PFSK-1 (cell line): Measurements from ENCODE around the gene KCNJ9.

Experiments
- FOXP2 ChIP-seq: optimal IDR thresholded peaks from 2 replicates; pipeline ENCODE3; 2011; ENCODE audit warnings: borderline replicate concordance, control low read depth, inconsistent platforms; ENCODE audit not compliant: insufficient read depth; ENCODE audit errors: extremely low read length, extremely low read depth
- POLR2AphosphoS5 ChIP-seq: IDR thresholded peaks from 2 replicates; pipeline ENCODE4 v1.6.1; 2012; ENCODE audit warnings: low read depth, mild to moderate bottlenecking, control low read depth, low read length, moderate library complexity
- SIN3A ChIP-seq: IDR thresholded peaks from 2 replicates; pipeline ENCODE4 v1.6.1; 2012; ENCODE audit warnings: mild to moderate bottlenecking, low read length, moderate library complexity, borderline replicate concordance; ENCODE audit not compliant: insufficient read depth
- TAF1 ChIP-seq: IDR thresholded peaks from 2 replicates; pipeline ENCODE4 v1.6.1; 2012; ENCODE audit warnings: low read length, control low read depth, borderline replicate concordance; ENCODE audit not compliant: insufficient read depth
- TF ChIP-seq, protein P1 (sequence below), 2 experiments: IDR thresholded peaks; 2 replicates each; pipeline versions ENCODE4 v1.6.1 to v1.8.0; 2011 to 2012; ENCODE audit warnings: low read depth in 2 of 2, low read length in 2 of 2, control low read depth in 1 of 2, inconsistent platforms in 1 of 2, mild to moderate bottlenecking in 1 of 2, moderate library complexity in 1 of 2; ENCODE audit not compliant: insufficient read depth in 1 of 2

The KCNJ9 gene

GRCh38 chr1:160136121-160136925, 55.0 kb downstream of the KCNJ9 start:
- no peak for TF ChIP-seq POLR2AphosphoS5
- no peak for TF ChIP-seq SIN3A
- no peak for TF ChIP-seq FOXP2
- no peak for TF ChIP-seq TAF1
- TF ChIP-seq, protein P1, sequence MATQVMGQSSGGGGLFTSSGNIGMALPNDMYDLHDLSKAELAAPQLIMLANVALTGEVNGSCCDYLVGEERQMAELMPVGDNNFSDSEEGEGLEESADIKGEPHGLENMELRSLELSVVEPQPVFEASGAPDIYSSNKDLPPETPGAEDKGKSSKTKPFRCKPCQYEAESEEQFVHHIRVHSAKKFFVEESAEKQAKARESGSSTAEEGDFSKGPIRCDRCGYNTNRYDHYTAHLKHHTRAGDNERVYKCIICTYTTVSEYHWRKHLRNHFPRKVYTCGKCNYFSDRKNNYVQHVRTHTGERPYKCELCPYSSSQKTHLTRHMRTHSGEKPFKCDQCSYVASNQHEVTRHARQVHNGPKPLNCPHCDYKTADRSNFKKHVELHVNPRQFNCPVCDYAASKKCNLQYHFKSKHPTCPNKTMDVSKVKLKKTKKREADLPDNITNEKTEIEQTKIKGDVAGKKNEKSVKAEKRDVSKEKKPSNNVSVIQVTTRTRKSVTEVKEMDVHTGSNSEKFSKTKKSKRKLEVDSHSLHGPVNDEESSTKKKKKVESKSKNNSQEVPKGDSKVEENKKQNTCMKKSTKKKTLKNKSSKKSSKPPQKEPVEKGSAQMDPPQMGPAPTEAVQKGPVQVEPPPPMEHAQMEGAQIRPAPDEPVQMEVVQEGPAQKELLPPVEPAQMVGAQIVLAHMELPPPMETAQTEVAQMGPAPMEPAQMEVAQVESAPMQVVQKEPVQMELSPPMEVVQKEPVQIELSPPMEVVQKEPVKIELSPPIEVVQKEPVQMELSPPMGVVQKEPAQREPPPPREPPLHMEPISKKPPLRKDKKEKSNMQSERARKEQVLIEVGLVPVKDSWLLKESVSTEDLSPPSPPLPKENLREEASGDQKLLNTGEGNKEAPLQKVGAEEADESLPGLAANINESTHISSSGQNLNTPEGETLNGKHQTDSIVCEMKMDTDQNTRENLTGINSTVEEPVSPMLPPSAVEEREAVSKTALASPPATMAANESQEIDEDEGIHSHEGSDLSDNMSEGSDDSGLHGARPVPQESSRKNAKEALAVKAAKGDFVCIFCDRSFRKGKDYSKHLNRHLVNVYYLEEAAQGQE (IDR thresholded peaks at IDR 0.05; ENCODE audit: insufficient read depth in 1 of 2, low read depth in 2 of 2, low read length in 2 of 2) = no peak

DNA sequence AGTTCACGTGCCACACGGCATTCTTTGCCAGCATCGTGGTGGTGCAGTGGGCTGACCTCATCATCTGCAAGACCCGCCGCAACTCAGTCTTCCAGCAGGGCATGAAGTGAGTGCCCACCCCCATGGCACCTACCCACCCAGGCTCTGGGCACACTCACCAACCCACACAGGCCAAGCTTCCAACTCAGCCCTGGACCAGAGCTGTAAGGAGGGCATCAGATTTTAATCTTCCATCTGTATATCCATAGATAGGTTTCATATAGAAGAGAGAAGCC, 55.5 kb downstream of the KCNJ9 start:
- TF ChIP-seq SIN3A (no peak), TAF1 (no peak), POLR2AphosphoS5 (no peak), FOXP2 (no peak)
- TF ChIP-seq, protein P1 (IDR thresholded peaks at IDR 0.05; ENCODE audit: insufficient read depth in 1 of 2, low read depth in 2 of 2, low read length in 2 of 2) = no peak

DNA sequence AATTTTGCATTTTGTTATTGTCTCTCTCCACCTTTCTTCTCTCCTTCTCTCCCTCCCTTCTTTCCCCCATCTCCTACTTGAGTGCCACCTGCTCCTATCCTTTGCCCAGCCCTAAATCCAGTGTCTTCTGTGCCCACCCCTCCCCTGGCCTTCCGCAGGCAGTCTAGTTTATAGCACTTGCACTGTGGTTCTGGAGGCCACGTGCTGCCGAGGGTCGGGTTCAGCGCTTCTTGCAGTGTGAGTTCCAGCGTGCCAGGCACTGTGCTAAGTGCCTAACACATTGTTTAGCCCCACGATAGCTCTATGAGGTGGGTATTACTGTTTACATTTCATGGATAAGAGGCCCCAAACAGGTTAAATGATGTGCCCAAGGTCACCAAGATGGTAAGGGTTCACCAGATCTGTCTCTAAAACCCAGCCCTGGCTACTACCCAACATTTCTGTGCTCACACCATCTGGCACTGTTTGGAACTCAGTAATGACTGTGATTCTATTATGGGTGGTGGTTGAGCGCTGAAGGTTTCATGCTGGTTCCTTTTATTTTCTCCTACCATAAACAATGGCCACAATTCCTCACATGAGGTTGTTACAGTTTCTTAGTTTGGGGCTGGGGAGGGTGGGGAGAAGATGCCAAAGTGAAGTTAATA, 56.0 kb downstream of the KCNJ9 start:
- TF ChIP-seq FOXP2 (no peak), POLR2AphosphoS5 (no peak), TAF1 (no peak), SIN3A (no peak)
- TF ChIP-seq, protein P1 (IDR thresholded peaks at IDR 0.05; ENCODE audit: insufficient read depth in 1 of 2, low read depth in 2 of 2, low read length in 2 of 2) = no peak

DNA sequence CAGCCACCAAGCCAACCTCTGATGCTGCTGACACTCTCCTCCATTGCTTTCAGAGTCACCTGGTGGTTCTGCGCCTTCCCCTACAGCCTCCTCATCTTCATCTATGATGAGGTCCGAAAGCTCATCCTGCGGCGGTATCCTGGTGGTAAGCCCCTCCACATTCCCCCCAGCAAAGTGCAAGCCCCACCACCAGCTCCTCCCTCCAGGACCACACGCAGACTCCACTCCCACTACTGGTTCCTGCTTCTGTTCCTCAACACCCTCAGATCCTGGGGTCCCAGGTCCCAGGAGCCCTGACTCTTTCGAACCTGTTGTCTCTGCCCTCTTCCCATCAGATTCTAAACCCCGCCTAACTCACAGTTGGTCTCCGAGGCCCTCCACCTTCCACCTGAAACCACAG, 58.5 kb downstream of the KCNJ9 start:
- TF ChIP-seq POLR2AphosphoS5 = no peak
- TF ChIP-seq SIN3A = no peak
